HG02870 (cell line): Measurements from ENCODE around the gene USP13.

Experiments used
- ATAC-seq: cut with Tn5 transposase; IDR thresholded peaks from one replicate; pipeline ENCODE4 v1.9.1; 2021; ENCODE audit warnings: mild to moderate bottlenecking, moderate library complexity; ENCODE audit not compliant: unreplicated experiment

Gene USP13

DNA sequence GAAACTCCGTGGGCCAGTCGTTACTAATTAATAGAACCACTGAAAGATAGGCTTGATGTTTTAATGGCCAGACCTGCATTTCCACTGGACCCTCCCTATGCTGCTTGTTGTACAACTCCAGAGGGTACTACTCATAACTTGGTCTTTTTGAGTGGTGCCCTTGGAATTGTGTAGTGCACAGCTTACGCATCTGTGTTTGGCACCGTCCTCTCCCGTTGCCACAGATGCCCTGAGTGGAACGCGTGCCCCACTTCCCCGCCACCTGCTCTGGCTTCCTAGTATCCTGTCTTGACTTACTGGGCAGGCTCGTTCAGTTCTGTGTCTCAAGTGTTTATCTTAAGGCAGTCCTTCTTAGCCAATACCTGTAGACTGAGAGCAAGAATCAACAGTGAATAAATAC lies 78.7 kb downstream of the USP13 start:
- no peak for ATAC-seq

- no peak for ATAC-seq
Observed at GRCh38 chr3:179732661-179733348, 80.0 kb downstream of the USP13 start.

DNA sequence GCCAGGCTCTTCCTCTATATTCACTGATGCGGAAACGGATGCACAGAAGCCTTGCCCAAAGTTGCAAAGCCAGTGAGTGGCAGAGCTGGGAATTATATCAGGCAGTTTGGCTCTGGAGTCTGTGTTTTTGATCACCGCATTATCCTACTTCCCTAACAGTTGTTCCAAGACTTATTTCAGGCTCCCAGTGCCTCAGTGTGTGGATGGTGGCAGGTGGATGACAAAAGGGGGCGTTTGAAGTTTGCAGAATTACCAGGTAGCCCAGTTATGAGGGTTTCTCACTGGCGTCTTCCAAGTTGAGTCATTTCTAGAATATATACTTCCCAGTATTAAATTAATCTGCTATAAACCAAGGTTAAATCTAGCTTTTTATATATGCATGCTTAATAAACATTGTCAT lies 81.0 kb downstream of the USP13 start:
- no peak for ATAC-seq

DNA sequence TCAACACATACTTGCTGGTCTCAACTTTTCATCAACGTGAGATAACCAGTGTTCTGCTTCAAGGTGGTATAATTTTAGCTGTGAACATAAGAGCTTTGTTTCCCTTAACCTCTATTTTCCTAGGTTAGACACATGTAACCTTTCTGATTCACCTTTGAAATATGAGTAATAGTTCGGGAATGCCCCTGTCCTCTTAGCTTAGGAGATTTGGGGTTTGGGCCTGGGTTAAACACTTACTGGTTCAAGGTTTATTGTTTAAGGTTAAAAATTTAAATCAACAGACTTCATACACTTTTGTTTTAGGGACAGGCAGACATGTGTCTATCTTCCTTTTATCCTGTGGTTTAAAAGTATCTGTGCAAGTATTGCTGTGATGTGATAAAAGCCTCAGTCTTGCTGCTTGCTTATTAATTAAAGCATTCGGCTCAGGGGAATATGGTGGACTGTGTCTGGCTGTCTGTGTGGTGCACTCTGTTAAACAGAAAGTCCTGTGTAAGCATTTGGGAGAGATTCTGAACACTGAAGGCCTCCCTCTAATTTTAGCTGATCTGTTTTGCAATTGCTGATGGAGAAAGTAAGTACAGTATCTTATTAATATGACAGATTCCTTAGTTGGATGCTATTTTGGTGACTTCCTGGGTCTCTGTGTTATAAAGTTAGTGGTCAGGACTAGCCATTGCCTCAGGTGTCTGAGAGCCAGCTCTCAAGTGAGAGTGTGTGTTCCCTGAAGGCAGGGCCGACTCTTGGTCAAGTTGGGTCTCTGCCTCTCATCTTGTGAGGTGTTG lies 81.8 kb downstream of the USP13 start:
- no peak for ATAC-seq

GRCh38 chr3:179735321-179735720 lies 82.5 kb downstream of the USP13 start:
- no peak for ATAC-seq

DNA sequence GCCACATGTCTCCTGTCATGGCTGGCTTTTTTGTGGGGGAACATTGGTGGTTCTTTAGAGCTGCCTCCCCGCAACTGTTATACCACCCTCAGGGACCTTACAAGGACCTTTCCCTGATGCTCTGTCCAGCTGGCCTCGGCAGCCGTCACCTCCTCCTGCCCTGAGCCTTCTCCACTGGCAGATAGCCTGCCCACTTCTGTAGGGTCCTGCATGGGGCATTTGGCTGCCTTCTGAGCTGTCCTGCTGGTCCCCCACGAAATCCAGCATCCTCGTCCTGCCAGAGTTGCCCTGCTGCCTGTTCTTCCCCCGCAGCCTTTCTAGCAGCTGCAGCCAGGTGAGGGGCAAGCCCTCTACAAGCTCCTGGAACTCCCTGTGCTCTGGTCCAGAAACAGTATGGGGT lies 86.2 kb downstream of the USP13 start:
- no peak for ATAC-seq

DNA sequence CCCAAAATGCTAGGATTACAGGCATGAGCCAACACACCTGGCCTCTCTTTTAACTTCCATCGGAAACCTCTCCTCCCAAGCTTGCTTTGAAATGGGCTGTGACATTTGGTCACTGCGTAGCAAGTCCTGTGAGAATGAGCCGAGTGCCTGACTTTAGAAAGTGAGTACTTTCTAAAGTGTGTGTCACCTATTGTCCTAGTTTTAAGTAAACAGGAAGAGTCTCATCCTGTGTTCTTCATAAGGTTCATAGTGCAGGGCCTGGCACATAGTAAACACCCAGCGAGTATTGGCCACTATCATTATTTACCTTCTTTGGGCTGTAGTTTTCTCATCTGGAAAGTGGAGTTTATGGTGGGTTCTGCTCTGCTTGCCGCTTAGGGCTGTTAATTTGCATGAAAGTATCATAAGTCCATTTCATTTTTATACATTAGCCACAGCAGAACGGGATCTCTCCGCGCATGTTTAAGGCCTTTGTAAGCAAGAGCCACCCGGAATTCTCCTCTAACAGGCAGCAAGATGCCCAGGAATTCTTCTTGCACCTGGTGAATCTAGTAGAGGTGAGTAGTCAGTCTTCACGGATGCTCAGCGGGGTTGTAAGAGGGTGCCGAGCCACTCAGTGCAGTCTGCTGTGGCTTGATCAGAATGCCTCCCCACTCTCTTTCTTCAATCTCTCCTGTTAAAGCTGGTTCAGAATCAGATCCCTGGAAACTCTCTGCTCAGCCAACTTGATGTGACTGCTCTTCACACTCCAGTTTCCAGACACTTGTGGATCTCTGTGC lies 87.2 kb downstream of the USP13 start:
- no peak for ATAC-seq

- no peak for ATAC-seq
Observed at GRCh38 chr3:179743913-179744312, 91.1 kb downstream of the USP13 start.

- ATAC-seq, result no peak
Observed at GRCh38 chr3:179744667-179745066, 91.8 kb downstream of the USP13 start.

DNA sequence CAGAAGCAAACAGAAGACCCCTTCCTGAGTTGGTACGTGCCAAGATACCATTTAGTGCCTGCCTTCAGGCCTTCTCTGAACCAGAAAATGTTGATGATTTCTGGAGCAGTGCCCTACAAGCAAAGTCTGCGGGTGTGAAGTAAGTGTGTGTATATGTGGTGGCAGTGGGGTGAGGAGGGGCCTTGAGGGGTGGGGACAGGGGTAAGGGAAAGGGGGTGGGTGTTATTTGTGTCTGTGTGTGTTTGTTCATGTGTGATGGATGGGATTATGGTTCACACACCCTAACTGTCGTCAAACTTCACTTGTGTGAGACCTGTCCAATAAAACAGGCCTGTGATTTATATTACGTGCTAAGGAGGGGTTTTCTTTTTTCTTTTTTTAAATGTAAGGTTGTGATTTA lies 92.2 kb downstream of the USP13 start:
- ATAC-seq, result no peak

DNA sequence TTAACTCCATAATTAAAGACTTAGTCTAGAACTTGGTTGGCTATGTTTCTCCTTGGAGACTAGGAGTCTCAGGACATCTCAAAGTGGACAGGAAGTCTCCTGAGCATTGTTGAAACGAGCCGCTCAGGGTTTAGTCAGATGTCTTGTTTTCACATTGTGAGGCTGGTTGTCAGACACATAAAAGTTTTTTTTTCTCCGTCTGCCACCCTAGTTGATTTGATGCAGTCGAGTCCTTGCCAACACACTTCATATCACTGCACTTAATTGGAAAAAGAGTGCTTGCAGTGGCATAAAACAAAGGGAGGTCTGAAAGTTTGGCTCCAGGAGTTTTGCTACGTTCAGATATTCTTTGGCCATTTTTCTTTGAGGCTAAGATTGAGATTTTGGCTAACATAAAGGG lies 92.9 kb downstream of the USP13 start:
- no peak for ATAC-seq

- ATAC-seq, result no peak
Observed at GRCh38 chr3:179750720-179751328, 98.0 kb downstream of the USP13 start.

DNA sequence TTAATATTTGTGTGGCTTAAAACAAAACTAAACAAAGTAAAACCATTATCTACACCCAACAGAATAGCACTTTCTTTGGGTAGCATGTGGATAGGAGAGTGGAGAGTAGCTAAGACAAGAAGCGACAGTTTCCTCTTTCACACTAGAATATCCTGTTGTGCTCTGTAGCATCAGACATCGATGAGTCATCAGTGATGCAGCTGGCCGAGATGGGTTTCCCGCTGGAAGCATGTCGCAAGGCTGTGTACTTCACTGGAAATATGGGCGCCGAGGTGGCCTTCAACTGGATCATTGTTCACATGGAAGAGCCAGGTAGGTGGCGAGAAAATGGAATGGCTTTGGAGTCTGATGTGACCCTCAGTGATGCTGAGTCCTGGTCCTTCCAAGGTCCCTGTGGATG lies 108.1 kb downstream of the USP13 start:
- ATAC-seq, result no peak

DNA sequence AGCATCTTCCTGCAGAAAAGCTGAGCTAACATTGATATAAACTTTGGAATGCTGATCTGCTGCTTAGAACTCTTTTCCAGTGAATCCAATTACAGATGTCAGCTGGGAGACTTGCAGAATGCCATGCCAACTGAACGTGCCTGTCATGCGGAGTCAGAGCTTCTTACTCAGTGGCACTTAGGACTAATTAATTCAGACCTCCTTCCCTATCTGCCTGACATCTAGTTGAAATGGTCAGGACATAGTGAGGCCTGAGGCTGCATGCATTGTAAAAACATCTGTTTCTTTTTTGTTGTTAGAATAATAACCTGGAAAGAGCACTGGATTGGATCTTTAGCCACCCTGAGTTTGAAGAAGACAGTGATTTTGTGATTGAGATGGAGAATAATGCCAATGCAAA lies 112.6 kb downstream of the USP13 start:
- ATAC-seq, result no peak

DNA sequence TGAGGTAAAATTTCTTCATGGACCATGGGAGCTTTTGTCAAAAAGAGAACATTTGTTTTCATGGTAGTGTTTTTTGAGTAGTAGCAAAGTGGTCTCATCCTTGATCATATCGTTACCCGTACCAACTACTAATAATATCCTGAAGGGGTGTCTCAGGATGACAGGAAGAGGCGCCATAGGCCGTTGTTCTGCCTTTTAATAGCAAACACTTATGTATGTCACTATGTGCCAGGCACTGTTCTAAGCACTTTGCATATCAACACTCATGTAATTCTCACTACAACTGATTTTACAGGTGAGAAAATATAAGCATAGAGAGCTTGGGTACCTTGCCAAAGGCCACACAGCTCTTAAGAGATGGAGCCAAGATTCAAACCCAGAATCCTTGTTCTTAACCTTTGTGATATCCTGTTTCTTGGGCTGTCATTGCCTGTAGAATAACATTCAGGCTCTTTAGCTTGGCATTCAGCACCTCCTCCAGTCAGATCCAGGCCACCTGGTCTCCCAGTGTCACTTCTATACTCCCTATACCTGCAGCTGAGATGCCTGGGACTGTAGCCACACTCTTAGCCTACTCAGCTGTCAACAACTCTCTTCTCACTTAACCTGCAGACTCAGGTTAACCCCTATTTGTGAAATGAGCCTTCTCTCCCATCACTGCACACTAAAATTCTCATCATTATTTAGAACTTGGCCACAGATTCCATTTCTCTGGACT lies 113.7 kb downstream of the USP13 start:
- no peak for ATAC-seq

- no peak for ATAC-seq
Observed at GRCh38 chr3:179768080-179768479, 115.2 kb downstream of the USP13 start.

DNA sequence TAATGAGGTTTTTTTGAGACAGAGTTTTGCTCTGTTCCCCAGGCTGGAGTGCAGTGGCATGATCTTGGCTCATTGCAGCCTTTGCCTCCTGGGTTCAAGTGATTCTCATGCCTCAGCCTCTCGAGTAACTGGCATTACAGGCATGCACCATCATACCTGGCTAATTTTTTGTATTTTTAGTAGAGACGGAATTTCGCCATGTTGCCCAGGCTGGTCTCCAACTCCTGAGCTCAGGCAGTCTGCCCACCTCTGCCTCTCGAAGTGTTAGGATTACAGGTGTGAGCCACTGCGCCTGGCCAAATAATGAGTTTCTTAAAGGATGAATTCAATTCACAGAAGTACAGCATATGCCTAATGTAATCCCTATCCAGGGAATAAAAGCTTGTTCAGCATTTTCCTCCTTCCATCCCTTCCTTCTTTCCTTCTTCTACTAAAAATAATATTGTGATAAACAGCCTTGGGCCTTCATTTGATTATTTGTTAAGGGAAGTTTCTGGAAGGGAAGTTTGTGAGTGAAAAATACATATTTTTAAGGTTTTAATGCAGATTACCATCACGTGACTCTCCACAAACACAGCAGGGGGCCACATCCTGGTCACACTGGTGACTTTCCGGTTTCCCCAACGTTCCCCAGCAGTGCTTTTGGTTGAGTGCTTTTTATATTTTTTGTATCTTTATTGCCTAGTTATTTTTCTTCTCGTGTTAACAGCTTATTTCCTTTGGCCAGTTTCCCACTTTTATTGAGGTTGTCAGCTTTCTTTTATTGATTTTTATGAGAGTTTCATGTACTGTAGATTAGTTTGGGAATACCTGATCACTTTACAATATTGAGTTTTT lies 116.8 kb downstream of the USP13 start:
- no peak for ATAC-seq

DNA sequence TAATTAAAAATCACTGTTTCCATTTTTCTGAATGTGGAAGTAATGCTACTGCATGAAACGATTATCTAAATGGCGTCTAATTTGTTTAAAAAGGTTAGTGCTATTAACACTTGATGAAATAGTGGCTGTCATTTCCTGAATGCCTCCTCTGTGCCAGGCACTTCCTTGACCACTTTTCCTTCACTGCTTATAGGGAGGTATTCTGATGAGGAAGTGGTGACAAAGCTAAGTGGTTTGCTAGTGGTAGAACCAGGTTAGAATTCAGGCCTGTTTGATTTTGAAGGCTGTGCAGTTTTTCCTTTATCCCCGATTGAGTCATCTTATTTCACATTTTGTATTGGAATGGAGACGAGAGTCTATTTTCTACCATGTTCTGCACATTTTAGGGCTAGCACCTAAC lies 119.0 kb downstream of the USP13 start:
- ATAC-seq, result no peak

GRCh38 chr3:179772297-179772696 lies 119.5 kb downstream of the USP13 start:
- no peak for ATAC-seq
